ENCODE results near the gene EGFR.

EGFR gene

DNA sequence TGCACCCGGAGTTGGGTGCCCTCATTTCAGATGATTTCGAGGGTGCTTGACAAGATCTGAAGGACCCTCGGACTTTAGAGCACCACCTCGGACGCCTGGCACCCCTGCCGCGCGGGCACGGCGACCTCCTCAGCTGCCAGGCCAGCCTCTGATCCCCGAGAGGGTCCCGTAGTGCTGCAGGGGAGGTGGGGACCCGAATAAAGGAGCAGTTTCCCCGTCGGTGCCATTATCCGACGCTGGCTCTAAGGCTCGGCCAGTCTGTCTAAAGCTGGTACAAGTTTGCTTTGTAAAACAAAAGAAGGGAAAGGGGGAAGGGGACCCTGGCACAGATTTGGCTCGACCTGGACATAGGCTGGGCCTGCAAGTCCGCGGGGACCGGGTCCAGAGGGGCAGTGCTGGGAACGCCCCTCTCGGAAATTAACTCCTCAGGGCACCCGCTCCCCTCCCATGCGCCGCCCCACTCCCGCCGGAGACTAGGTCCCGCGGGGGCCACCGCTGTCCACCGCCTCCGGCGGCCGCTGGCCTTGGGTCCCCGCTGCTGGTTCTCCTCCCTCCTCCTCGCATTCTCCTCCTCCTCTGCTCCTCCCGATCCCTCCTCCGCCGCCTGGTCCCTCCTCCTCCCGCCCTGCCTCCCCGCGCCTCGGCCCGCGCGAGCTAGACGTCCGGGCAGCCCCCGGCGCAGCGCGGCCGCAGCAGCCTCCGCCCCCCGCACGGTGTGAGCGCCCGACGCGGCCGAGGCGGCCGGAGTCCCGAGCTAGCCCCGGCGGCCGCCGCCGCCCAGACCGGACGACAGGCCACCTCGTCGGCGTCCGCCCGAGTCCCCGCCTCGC, at the start of gene EGFR:
TSS of gene EGFR (plus strand) at position 657 of the 830 bp plus-strand sequence. CDS start 261 bp downstream, outside the sequence.
- no peaks in the 10 kb centered on the region for H3K9me3 ChIP-seq (ENCODE audit: control insufficient read depth, insufficient read depth, low read depth, low read length)
- H3K36me3 ChIP-seq (ENCODE audit: control insufficient read depth, insufficient read depth, low read length) = no peaks in the 10 kb centered on the region
- H3K4me3 ChIP-seq (ENCODE audit: low read depth, low read length) = peak within 1 kb of the TSS; percentile 74
- peak within 1 kb of the TSS; percentile 40 for H3K9ac ChIP-seq (ENCODE audit: low read length)
- H3K4me1 ChIP-seq (ENCODE audit: control insufficient read depth, insufficient read depth, low read length) = peaks cover 5% of the 10 kb centered on the region; the same call in 1 of the 2 replicates
- peaks cover 87% of the 10 kb centered on the region for H3K27me3 ChIP-seq (ENCODE audit: control insufficient read depth, insufficient read depth, low read length)
- H3K27ac ChIP-seq (ENCODE audit: low read depth, low read length) = no peak within 1 kb of the TSS

DNA sequence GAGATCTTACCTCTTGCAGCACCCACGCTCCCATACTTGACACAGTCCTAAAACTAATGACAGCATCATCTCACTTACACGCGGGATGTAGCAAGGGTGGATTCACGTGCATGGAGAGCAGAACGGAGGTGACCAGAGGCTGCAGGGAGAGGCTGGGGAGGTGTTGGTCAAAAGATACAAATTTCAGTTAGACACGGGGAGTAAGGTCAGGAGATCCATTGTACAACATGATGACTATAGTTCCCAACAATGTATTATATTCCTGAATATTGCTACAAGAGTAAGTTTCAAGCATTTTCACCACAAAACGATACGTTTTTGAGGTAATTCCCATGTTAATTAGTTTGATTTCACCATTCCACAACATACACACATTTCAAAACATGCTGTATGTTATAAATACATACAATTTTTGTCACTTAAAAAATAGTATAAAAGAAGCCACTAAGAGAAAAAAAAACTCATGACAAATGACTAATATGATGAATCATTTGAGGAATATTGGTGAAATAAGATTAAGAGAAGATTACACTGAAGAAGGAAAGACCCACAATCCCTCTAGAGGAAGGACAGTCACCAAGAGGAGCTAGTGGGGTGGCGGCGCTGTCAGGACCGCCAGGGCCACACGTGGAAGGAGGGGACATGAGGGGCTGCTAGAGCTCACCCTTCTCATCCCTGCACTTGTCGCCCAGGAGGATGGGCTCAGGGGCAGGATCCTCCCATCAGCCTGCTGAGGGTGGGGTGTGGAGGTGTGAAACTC, 49.4 kb upstream of the EGFR start:
- H3K4me1 ChIP-seq (ENCODE audit: control insufficient read depth, insufficient read depth, low read length) = no peaks in the 10 kb centered on the region
- no peaks in the 10 kb centered on the region for H3K36me3 ChIP-seq (ENCODE audit: control insufficient read depth, insufficient read depth, low read length)
- no peak overlapping the region for H3K27ac ChIP-seq (ENCODE audit: low read depth, low read length)
- no peak overlapping the region for H3K4me3 ChIP-seq (ENCODE audit: low read depth, low read length)
- H3K9ac ChIP-seq (ENCODE audit: low read length) = no peak overlapping the region
- peaks cover 9% of the 10 kb centered on the region; the same call in 1 of the 2 replicates for H3K9me3 ChIP-seq (ENCODE audit: control insufficient read depth, insufficient read depth, low read depth, low read length)
- H3K27me3 ChIP-seq (ENCODE audit: control insufficient read depth, insufficient read depth, low read length) = no peaks in the 10 kb centered on the region

DNA sequence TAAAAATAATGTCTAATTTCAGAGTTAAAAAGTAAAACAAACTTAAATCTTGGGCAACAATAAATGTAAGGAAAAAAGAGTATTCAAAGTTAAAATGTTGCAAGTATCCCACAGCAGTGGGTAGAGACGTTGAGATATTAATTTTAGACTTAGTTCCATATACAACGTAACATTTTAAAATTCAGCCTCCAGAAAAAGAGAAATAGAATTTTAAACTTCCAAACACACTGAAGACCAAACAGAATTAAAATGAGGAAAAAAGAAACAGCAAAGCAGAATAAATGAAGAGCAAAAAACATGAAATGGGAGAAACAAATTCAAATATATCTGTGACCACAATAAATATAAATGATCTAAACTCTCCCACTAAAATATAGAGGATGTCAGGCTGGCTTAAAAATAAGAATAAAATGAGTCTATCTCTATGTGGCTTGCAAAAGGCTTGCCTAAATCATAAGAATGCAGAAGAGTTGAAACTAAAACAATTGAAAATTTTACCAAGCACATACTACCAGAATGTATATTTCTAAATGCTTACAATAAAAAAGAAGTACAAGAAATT, 46.0 kb upstream of the EGFR start:
- no peak overlapping the region for H3K4me3 ChIP-seq (ENCODE audit: low read depth, low read length)
- H3K4me1 ChIP-seq (ENCODE audit: control insufficient read depth, insufficient read depth, low read length) = no peaks in the 10 kb centered on the region
- H3K9me3 ChIP-seq (ENCODE audit: control insufficient read depth, insufficient read depth, low read depth, low read length) = peaks cover 9% of the 10 kb centered on the region; the same call in 1 of the 2 replicates
- H3K27me3 ChIP-seq (ENCODE audit: control insufficient read depth, insufficient read depth, low read length) = no peaks in the 10 kb centered on the region
- no peak overlapping the region for H3K9ac ChIP-seq (ENCODE audit: low read length)
- no peak overlapping the region for H3K27ac ChIP-seq (ENCODE audit: low read depth, low read length)
- H3K36me3 ChIP-seq (ENCODE audit: control insufficient read depth, insufficient read depth, low read length) = no peaks in the 10 kb centered on the region

DNA sequence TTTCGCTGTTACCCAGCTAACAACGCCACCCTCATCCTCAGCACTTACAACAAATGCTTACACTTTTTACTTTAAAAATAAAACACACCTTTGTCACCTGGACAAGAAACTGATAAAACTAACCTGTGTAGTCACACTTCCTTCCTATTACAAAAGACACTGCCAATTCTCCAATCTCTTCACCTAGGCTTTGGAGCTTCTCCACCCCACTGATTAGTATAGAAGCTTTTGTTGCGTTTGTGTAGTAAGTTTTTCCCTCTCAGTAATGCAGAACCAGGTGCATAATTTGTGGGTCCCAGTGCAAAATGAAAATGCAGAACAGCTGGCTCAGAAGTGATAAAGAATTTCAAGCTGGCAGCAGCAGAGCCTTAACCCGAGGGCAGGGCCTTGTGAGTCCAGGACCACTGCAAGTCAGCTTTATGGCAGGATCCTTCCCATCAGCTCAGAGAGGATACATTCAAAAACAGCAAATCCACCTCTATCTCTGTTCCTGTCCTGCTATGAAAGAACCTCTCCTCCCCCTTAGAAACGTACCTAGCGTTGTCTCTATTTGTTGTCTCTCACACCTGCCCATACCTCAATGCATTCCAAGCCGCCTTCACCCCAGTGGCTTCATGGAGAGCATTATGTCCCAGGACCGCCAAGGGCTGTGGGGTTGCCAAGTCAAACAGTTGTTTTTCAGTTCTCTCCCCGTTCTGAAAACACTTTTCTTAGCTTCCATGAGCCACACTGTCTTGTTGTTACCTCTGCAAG, 40.3 kb upstream of the EGFR start:
- no peak overlapping the region for H3K4me3 ChIP-seq (ENCODE audit: low read depth, low read length)
- no peak overlapping the region for H3K9ac ChIP-seq (ENCODE audit: low read length)
- no peaks in the 10 kb centered on the region for H3K36me3 ChIP-seq (ENCODE audit: control insufficient read depth, insufficient read depth, low read length)
- no peaks in the 10 kb centered on the region for H3K9me3 ChIP-seq (ENCODE audit: control insufficient read depth, insufficient read depth, low read depth, low read length)
- H3K27ac ChIP-seq (ENCODE audit: low read depth, low read length) = no peak overlapping the region
- no peaks in the 10 kb centered on the region for H3K27me3 ChIP-seq (ENCODE audit: control insufficient read depth, insufficient read depth, low read length)
- H3K4me1 ChIP-seq (ENCODE audit: control insufficient read depth, insufficient read depth, low read length) = no peaks in the 10 kb centered on the region

DNA sequence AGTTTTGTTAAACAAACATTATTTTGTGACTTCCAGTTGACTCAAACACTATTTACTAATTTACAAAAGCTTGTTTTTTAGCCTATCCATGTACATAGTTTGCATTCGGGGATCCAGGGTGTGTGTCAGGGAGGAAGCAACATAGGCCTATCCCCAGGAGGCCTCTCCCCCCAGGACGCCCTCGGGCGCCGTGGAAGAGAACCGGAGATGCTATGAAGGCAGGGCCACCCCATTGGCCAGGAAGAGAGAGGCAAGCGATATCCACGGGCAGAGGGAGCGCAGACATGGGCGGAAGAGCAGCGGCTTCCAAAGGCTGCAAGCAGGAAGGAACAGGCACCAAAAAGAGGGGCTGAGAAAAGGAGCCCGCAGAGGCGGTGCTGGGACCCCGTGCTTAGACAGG, 38.3 kb upstream of the EGFR start:
- H3K9ac ChIP-seq (ENCODE audit: low read length) = no peak overlapping the region
- H3K27me3 ChIP-seq (ENCODE audit: control insufficient read depth, insufficient read depth, low read length) = no peaks in the 10 kb centered on the region
- H3K4me3 ChIP-seq (ENCODE audit: low read depth, low read length) = no peak overlapping the region
- no peaks in the 10 kb centered on the region for H3K36me3 ChIP-seq (ENCODE audit: control insufficient read depth, insufficient read depth, low read length)
- no peak overlapping the region for H3K27ac ChIP-seq (ENCODE audit: low read depth, low read length)
- no peaks in the 10 kb centered on the region for H3K9me3 ChIP-seq (ENCODE audit: control insufficient read depth, insufficient read depth, low read depth, low read length)
- H3K4me1 ChIP-seq (ENCODE audit: control insufficient read depth, insufficient read depth, low read length) = no peaks in the 10 kb centered on the region

DNA sequence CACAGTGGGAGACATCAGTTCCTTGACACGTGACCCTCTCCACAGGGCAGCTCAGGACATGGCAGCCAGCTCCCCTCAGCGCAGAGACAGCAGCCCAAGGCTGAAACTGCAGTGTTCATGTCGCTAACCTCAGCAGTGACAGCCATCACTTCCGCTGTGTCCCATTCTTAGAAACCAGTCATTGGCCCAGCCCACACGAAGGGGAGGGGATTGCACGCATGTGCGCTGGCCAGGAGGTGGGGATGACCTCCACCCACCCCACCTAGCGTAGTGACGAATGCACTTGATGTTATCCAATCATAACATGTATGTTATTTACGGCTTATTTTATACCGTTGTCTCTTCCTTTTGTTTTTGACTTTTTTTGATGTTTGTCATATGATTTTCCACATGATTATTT, 36.9 kb upstream of the EGFR start:
- no peaks in the 10 kb centered on the region for H3K36me3 ChIP-seq (ENCODE audit: control insufficient read depth, insufficient read depth, low read length)
- no peak overlapping the region for H3K9ac ChIP-seq (ENCODE audit: low read length)
- no peaks in the 10 kb centered on the region for H3K27me3 ChIP-seq (ENCODE audit: control insufficient read depth, insufficient read depth, low read length)
- H3K4me1 ChIP-seq (ENCODE audit: control insufficient read depth, insufficient read depth, low read length) = no peaks in the 10 kb centered on the region
- H3K27ac ChIP-seq (ENCODE audit: low read depth, low read length) = no peak overlapping the region
- no peaks in the 10 kb centered on the region for H3K9me3 ChIP-seq (ENCODE audit: control insufficient read depth, insufficient read depth, low read depth, low read length)
- no peak overlapping the region for H3K4me3 ChIP-seq (ENCODE audit: low read depth, low read length)

DNA sequence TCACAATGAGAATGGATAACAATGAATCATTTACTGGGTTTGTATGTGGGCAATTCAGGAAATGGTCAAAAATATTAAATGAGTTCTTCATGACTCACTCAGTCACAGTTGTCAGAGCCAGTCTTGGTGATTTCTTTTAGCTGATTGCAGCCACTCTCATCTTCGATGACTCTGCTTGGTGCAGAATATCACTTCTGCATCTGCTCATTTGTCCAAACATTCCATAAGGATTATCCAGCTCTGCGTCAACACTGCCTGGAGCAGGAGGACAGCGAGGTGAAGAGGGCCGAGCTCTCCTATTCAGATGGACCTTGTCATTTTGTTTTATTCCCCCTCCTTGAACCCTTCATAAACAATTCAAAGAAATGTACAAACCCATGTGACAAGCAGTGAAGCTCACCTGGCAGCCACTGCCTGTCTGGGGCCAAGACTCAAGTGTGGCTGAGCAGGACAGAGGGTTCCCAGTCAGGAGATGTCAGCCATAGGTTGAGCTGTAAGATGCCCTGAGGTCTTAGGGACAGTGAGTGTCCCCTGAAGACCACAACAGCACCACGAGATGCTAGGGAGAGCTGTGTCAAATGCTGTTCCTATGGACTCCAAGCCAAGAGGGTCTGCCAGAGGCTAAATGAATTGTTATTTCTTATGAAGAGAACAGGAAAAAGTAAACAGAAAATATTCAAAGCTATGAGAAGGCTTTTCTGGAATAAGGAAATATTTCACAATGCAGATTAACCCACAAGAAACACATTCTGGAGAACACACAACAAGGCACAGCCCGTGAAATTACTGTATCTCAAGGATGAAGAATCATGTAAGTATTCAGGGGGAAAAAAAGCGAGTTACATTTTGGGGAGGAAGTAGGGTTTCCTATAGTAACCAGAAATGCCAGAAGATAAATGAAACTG, 33.1 kb upstream of the EGFR start:
- Histone ChIP-seq H3K27ac (ENCODE audit: low read depth, low read length) (no peak overlapping the region), H3K4me3 (ENCODE audit: low read depth, low read length) (no peak overlapping the region), H3K4me1 (ENCODE audit: control insufficient read depth, insufficient read depth, low read length) (no peaks in the 10 kb centered on the region), H3K27me3 (ENCODE audit: control insufficient read depth, insufficient read depth, low read length) (no peaks in the 10 kb centered on the region), H3K36me3 (ENCODE audit: control insufficient read depth, insufficient read depth, low read length) (no peaks in the 10 kb centered on the region), H3K9me3 (ENCODE audit: control insufficient read depth, insufficient read depth, low read depth, low read length) (no peaks in the 10 kb centered on the region), H3K9ac (ENCODE audit: low read length) (no peak overlapping the region)

DNA sequence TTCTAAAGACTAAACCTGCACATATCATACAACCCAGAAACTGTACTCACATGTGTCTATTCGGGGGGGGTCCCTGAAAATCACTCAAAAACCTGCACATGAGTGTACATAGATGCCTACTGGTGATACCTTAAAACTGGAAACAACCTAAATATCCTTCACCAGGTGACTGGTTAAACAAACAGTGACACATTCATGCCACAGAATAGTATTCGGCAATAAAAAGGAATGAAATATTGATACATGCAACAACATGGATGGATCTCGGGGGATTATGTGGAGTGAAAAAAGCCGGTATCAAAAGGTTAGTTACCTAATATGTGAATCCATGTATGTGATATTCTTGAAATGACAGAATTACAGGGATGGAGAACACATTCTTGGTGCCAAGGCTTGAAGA, 32.1 kb upstream of the EGFR start:
- no peaks in the 10 kb centered on the region for H3K4me1 ChIP-seq (ENCODE audit: control insufficient read depth, insufficient read depth, low read length)
- no peaks in the 10 kb centered on the region for H3K27me3 ChIP-seq (ENCODE audit: control insufficient read depth, insufficient read depth, low read length)
- no peaks in the 10 kb centered on the region for H3K36me3 ChIP-seq (ENCODE audit: control insufficient read depth, insufficient read depth, low read length)
- H3K4me3 ChIP-seq (ENCODE audit: low read depth, low read length) = no peak overlapping the region
- no peak overlapping the region for H3K9ac ChIP-seq (ENCODE audit: low read length)
- no peak overlapping the region for H3K27ac ChIP-seq (ENCODE audit: low read depth, low read length)
- H3K9me3 ChIP-seq (ENCODE audit: control insufficient read depth, insufficient read depth, low read depth, low read length) = no peaks in the 10 kb centered on the region

DNA sequence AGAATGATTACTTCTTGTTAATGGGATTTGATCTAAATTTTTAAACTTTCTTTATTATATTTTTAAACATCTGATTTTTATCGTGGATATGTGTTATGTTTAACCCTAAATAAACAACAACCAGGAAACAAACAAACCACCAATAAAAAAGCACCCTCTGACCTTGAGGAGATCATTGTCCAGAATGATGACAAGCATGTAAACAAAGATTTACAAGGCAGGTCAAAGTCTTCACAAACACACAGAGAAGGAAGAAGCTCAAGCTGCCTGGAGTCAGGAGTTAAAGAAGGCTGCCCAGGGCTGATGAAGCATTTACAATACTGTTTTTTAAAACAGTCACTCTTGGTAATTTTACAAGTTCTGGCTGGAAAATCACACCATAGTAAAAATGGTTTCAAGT, 31.0 kb upstream of the EGFR start:
- H3K27ac ChIP-seq (ENCODE audit: low read depth, low read length) = no peak overlapping the region
- H3K9ac ChIP-seq (ENCODE audit: low read length) = no peak overlapping the region
- H3K9me3 ChIP-seq (ENCODE audit: control insufficient read depth, insufficient read depth, low read depth, low read length) = no peaks in the 10 kb centered on the region
- H3K27me3 ChIP-seq (ENCODE audit: control insufficient read depth, insufficient read depth, low read length) = no peaks in the 10 kb centered on the region
- H3K4me3 ChIP-seq (ENCODE audit: low read depth, low read length) = no peak overlapping the region
- no peaks in the 10 kb centered on the region for H3K4me1 ChIP-seq (ENCODE audit: control insufficient read depth, insufficient read depth, low read length)
- H3K36me3 ChIP-seq (ENCODE audit: control insufficient read depth, insufficient read depth, low read length) = no peaks in the 10 kb centered on the region

DNA sequence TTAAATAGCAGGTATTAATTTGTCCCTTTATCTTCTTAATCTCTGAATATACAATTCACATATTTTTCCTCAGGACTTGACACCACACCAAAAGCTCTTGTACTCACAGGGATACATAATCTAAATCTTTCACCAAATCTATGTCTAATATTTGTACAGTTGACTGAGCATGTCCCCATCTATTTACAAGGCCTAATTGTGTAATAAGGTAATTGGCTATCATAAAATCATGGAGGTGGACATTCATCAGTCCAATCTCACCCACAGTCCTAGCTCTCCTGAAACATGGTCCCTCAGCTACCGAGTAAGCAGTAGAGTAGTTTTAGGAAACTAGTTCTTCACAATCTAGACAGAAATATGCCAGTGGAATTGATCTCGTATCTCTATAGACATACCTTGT, 30.3 kb upstream of the EGFR start:
- no peaks in the 10 kb centered on the region for H3K4me1 ChIP-seq (ENCODE audit: control insufficient read depth, insufficient read depth, low read length)
- H3K27ac ChIP-seq (ENCODE audit: low read depth, low read length) = no peak overlapping the region
- H3K36me3 ChIP-seq (ENCODE audit: control insufficient read depth, insufficient read depth, low read length) = no peaks in the 10 kb centered on the region
- no peak overlapping the region for H3K9ac ChIP-seq (ENCODE audit: low read length)
- no peak overlapping the region for H3K4me3 ChIP-seq (ENCODE audit: low read depth, low read length)
- H3K27me3 ChIP-seq (ENCODE audit: control insufficient read depth, insufficient read depth, low read length) = no peaks in the 10 kb centered on the region
- H3K9me3 ChIP-seq (ENCODE audit: control insufficient read depth, insufficient read depth, low read depth, low read length) = no peaks in the 10 kb centered on the region

All from HUES6 (cell line).